Activated T-cell treated with anti-CD3 and anti-CD28 coated beads for 1 hour (primary cell): ENCODE measurements around the gene NFU1.
"Not testable (repeated sequence)": the region's sequence is repeated elsewhere in the genome, so short reads cannot be mapped to it uniquely, and the experiment has no call there.

Experiments
- DNase-seq: peaks from one replicate; pipeline ENCODE4 v3.0.0-alpha.2; 2020; ENCODE audit warnings: low read depth

NFU1 gene

DNA sequence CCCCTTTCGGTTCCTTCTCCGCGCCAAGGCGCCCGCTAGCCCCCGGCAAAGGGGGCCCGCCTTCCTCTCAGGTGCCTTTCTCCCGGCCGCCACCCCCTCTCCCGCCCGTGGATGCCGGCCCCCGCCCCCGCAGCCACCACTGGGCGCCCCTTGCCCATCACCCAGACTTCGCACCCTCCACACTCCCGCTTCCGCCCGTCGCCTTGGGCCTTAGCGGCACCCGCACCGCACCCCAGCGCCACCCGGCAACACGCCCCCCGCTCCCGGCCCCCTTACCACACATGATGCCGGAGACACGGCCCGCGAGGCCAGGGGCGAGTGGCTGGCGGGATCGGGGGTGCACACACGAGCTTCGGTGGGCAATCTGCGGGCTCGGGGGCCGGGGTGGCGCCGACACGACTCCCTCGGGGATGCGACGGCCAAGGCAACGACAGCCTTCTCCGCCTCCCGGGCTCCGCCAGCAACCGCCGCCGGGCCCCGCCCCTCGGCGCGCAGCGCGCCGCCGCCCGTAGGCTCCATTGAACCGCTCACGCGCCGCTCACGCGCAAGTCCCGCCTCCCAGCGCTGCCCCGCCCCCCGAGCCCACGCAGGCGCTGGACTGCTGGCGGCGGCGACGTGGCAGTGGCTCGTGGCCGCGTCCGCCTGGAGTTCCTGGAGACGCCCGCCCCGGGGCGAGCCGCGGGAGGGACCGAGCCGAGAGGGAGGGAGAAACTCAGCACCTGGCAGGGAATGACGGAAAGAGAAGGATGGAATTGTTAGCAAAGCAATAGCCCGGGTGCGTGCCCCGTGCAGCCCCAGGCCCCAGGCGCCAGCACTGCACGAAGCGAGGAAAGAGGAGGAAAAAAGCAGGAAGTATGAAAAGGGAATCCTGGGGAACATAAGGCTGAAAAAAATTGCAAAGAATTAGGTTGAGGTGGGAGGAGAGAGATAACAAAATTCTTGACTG is 50.2 kb downstream of the NFU1 start, which contains the start of gene GFPT1:
TSS of gene GFPT1 (minus strand) at position 439 of the 946 bp plus-strand sequence. CDS start at position 283, 156 bp downstream.
- DNase-seq, result peak; percentile 90

- no peak for DNase-seq
Measured at GRCh38 chr2:69386360-69386759, 50.9 kb downstream of the NFU1 start.

GRCh38 chr2:69385443-69386151 is 51.6 kb downstream of the NFU1 start:
- DNase-seq, result no peak

GRCh38 chr2:69384618-69385081 is 52.6 kb downstream of the NFU1 start:
- no peak for DNase-seq

DNA sequence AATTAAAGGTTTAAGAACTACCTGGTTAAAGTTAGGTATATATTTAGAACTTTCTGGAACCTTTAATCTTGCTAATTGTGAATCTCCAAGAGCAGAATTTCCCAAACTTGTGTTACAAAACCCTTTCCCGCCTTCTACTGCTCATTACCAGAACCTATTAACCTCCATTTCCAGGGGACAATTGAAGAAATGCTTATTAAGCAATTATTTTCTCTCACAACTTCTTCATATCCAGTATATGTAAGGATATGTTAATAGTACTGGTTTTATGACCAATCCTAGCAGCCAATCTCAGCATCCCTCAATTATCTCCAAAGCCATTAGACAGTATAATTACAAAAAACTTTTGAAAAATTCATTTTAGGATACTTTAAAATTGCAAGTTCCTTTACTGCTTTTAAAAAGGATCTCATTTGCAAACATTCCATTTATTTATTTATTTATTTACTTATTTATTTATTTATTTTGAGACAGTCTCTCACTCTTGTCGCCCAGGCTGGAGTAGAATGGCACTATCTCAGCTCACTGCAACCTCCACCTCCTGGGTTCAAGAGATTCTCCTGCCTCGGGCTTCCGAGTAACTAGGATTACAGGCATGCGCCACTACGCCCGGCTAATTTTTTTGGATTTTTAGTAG is 53.9 kb downstream of the NFU1 start:
- DNase-seq, result no peak

GRCh38 chr2:69382547-69382946 is 54.7 kb downstream of the NFU1 start:
- no peak for DNase-seq

- no peak for DNase-seq
Measured at GRCh38 chr2:69381337-69381737, 55.9 kb downstream of the NFU1 start.

DNA sequence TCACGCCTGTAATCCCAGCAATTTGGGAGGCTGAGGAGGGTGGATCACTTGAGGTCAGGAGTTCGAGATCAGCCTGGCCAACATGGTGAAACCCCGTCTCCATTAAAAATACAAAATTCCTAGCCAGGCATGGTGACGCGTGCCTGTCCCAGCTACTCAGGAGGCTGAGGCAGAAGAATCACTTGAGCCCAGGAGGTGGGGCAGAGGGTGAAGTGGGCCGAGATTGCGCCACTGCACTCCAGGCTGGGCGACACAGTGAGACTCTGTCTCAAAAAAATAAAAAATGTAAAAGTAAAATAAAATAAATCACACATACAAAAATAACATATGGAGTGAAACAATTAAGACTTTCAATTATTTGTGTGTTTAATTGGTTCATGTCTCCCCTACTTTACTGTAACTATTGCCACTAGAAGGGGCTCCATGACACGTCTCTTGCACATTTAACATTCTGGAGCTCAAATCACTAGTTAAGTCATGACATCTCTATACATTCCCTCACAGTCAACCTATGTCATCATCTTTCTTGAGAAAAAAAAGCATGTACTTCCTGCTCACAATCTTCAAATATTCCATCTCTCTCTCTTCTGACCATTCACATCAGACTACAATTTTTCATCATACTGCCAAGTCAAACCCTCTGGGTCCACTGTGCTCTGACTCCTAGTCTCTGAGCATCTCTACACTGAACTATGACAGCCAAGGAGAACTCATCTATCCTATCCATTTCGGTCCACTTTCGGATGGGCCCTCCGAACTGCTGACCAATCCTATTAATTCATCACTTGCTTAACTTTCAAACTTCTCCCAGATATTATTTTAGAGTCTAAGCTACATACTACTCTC is 56.9 kb downstream of the NFU1 start:
- DNase-seq, result no peak

DNA sequence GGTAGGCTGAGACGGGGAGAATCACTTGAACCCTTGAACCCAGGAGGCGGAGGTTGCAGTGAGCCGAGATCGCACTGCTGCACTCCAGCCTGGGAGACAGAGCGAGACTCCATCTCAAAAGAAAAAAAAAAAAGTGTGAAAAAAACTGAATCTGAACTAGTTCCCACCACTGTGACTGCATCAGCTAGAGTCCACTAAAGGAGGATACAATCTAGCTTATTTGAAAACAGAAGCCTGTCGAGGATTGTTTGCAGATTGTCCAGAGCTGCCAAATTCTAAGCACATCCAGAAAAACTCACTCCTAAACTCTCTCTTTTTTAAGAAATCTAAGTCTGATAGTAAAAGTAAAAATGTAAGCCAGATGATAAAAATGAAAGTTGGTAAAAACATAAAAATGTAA is 60.8 kb downstream of the NFU1 start:
- DNase-seq, result no peak

GRCh38 chr2:69375494-69376353 is 61.5 kb downstream of the NFU1 start:
- no peak for DNase-seq

DNA sequence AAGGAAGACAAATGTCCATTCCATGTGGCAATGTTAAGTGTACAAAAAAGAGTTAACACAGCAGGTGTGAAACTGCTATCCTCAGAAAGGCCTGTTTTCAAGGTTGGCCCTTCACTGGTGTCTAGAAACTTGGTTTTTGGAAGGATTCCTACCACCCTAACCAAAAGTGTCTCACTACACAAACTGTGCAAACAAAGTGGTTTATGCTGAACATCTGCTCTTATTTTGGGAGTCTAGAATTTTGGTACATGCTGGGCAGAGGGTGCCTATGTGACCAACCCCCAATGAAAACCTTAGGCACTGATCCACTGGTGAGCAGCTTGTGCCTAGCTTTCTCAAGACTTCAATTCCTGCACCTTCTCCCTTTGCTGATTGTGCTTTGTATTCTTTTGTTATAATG is 64.5 kb downstream of the NFU1 start:
- DNase-seq, result no peak

DNA sequence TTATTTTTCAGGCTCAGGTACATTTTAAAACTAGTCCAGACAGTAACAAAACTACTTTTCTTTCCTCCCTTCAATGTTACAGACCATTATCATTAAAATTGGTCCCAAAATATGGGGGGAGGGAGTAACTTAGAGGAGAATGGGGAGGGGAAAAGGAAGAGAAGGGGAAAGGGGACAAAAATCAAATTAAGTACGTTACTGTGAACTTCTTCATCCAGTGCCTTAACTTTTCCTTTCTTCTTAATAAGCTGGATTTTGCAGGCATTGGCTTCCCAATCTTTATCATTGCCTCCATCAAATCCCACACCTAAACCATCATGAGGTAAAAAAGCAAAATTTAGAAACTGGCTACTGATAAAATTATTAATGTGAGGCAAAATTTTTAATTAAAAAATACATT is 67.4 kb downstream of the NFU1 start:
- no peak for DNase-seq

GRCh38 chr2:69368588-69368987 is 68.6 kb downstream of the NFU1 start:
- no peak for DNase-seq

- no peak for DNase-seq
Measured at GRCh38 chr2:69359371-69359770, 77.9 kb downstream of the NFU1 start.

DNA sequence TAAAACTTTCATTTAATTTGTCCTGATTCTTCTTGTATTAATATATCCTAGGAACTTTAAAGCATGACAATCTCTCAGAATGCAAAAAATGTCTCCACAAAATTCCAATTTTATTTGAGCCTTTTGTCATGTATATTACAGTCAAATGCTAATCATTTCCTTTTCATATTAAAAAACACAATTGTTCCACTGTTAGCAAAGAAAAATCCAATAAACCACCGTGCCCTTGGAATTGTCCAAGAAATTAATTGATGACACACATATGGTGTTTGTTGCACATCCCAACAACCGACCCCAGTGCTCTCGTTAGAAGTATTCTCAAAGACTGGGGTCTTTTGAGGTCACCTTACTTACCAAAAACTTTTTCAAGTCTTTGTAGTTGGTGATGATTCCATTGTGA is 78.3 kb downstream of the NFU1 start:
- no peak for DNase-seq

DNA sequence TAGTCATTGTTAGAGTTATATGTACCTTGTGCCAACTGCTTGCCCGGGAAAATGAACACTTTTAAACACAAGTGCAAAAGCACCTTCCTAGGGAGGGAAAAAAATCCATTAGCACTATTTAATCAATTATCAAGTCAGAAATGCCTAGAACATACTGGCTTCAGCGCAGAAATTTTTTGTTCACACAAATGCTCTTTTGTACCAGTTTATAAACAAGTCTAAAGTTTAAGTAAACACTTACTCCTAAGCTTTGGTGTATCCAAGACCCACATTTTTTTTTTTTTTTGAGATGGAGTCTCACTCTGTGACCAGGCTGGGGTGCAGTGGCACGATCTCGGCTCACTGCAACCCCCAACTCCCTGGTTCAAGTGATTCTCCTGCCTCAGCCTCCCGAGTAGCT is 80.8 kb downstream of the NFU1 start:
- DNase-seq, result no peak

DNA sequence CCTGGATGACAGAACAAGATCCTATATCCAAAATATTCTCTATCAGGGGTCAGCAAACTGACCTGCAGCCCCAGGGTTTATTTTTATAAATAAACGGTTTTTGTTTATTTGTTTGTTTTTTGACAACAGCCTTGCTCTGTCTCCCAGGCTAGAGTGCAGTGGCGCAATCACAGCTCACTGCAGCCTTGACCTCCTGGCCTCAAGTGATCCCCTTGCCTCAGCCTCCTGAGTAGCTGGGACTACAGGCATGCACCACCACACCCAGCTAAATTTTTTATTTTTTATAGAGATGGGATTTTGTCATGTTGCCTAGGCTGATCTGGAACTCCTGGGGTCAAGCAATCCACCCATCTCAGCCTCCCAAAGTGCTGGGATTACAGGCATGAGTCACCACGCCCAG is 82.3 kb downstream of the NFU1 start:
- DNase-seq, result not testable (repeated sequence)

GRCh38 chr2:69353360-69353759 is 83.9 kb downstream of the NFU1 start:
- no peak for DNase-seq

GRCh38 chr2:69348781-69349180 is 88.5 kb downstream of the NFU1 start:
- no peak for DNase-seq
